Measurements from ENCODE around the gene ADCY7. TPM values are rescaled to one million over a fixed set of nuclear protein-coding genes. Genes with fewer than 3 reads are reported as not detected.

Gene ADCY7
- total and polyA plus RNA-seq, 2 donors from 2014 or later: 0.86 to 40.5 TPM

GRCh38 chr16:50329446-50330189, 63.3 kb downstream of the ADCY7 start:
- H3K4me1 ChIP-seq (ENCODE audit: control insufficient read depth in 2 of 3, insufficient read depth in 2 of 3, low read depth in 1 of 3, low read length in 3 of 3): no peaks in the 10 kb centered on the region
- peaks cover 8 to 18% (median 13%) of the 10 kb centered on the region in 3 donors for H3K36me3 ChIP-seq (ENCODE audit: control insufficient read depth in 2 of 3, insufficient read depth in 3 of 3, low read length in 3 of 3)
- H3K27me3 ChIP-seq (ENCODE audit: control insufficient read depth, insufficient read depth, low read length): no peaks in the 10 kb centered on the region
- DNase-seq (no peak), FAIRE-seq (no peak)
- H3K9ac ChIP-seq (ENCODE audit: low read length in 3 of 3): no peak overlapping the region
- H3K4me3 ChIP-seq (ENCODE audit: low read length in 3 of 3): no peak overlapping the region
- intact Hi-C loops (cut with DNase I): no loop called here
- H3K9me3 ChIP-seq (ENCODE audit: control insufficient read depth in 2 of 3, insufficient read depth in 1 of 3, low read length in 3 of 3): no peaks in the 10 kb centered on the region
- no peak overlapping the region for H3K27ac ChIP-seq (ENCODE audit: low read depth in 2 of 2, low read length in 2 of 2)
- TF ChIP-seq CTCF (IDR thresholded peaks at IDR 0.05; ENCODE audit: borderline replicate concordance, extremely low read depth, insufficient read depth): no peak

GRCh38 chr16:50331570-50331969, 65.2 kb downstream of the ADCY7 start:
- no peak for FAIRE-seq
- peaks cover 0 to 14% (median 2%) of the 10 kb centered on the region in 3 donors for H3K36me3 ChIP-seq (ENCODE audit: control insufficient read depth in 2 of 3, insufficient read depth in 3 of 3, low read length in 3 of 3)

GRCh38 chr16:50332599-50332998, 66.2 kb downstream of the ADCY7 start:
- Histone ChIP-seq H3K27me3 (ENCODE audit: control insufficient read depth, insufficient read depth, low read length) (no peaks in the 10 kb centered on the region), H3K36me3 (ENCODE audit: control insufficient read depth in 2 of 3, insufficient read depth in 3 of 3, low read length in 3 of 3) (peaks cover 0 to 6% (median 2%) of the 10 kb centered on the region in 3 donors), H3K4me3 (ENCODE audit: low read length in 3 of 3) (no peak overlapping the region), H3K27ac (ENCODE audit: low read depth in 2 of 2, low read length in 2 of 2) (no peak overlapping the region), H3K9me3 (ENCODE audit: control insufficient read depth in 2 of 3, insufficient read depth in 1 of 3, low read length in 3 of 3) (no peaks in the 10 kb centered on the region), H3K9ac (ENCODE audit: low read length in 3 of 3) (no peak overlapping the region), H3K4me1 (ENCODE audit: control insufficient read depth in 2 of 3, insufficient read depth in 2 of 3, low read depth in 1 of 3, low read length in 3 of 3) (no peaks in the 10 kb centered on the region)
- DNase-seq (no peak), FAIRE-seq (no peak)
- intact Hi-C loops (cut with DNase I): no loop called here
- TF ChIP-seq CTCF (IDR thresholded peaks at IDR 0.05; ENCODE audit: borderline replicate concordance, extremely low read depth, insufficient read depth): no peak

More at GRCh38 chr16:50331570-50331969, 65.2 kb downstream of the ADCY7 start:
- no peak for DNase-seq
- no peak overlapping the region for H3K27ac ChIP-seq (ENCODE audit: low read depth in 2 of 2, low read length in 2 of 2)
- H3K27me3 ChIP-seq (ENCODE audit: control insufficient read depth, insufficient read depth, low read length): no peaks in the 10 kb centered on the region
- TF ChIP-seq CTCF (IDR thresholded peaks at IDR 0.05; ENCODE audit: borderline replicate concordance, extremely low read depth, insufficient read depth): no peak
- H3K9ac ChIP-seq (ENCODE audit: low read length in 3 of 3): no peak overlapping the region
- no peaks in the 10 kb centered on the region for H3K9me3 ChIP-seq (ENCODE audit: control insufficient read depth in 2 of 3, insufficient read depth in 1 of 3, low read length in 3 of 3)
- intact Hi-C loops (cut with DNase I): no loop called here
- no peak overlapping the region for H3K4me3 ChIP-seq (ENCODE audit: low read length in 3 of 3)
- H3K4me1 ChIP-seq (ENCODE audit: control insufficient read depth in 2 of 3, insufficient read depth in 2 of 3, low read depth in 1 of 3, low read length in 3 of 3): no peaks in the 10 kb centered on the region

Measured in kidney (tissue), 14 donors.